Measurements from ENCODE around the gene RTP2.

Gene RTP2

DNA sequence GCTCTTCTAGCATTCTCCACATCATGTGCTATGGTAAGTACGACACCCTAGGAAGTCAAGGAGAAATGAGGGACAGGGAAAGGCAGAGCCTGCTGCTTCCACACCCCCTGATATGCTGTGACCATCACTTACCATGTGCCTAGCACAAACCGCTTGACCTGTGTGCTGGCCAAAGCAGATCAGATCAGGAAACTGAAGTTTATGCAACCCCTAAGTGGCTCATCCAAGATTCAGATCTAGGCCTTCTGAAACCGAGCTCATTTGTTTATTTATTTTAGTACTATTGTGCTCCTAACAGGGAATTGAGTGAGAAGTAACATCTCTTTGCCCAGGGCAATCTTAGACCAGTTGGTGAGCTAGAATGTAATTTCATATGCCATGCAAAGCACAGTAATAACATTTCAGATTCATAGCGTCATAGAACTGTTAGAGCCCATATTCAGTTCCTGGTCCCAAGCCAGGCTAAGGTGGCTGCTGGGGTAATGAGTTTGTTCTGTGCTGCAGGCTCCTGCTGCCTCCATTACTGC is at the start of gene RTP2:
TSS of gene RTP2 (minus strand) at position 51 of the 527 bp plus-strand sequence. CDS start 429 bp downstream, outside the sequence.
- DNase-seq (ENCODE audit: low spot score) (no peak), FAIRE-seq (no peak)

GRCh38 chr3:187750513-187751123 is 48.3 kb upstream of the RTP2 start:
- DNase-seq (ENCODE audit: low spot score): no peak
- no peak for FAIRE-seq

GRCh38 chr3:187750006-187750512 is 47.7 kb upstream of the RTP2 start:
- FAIRE-seq (no peak), DNase-seq (ENCODE audit: low spot score) (no peak)

DNA sequence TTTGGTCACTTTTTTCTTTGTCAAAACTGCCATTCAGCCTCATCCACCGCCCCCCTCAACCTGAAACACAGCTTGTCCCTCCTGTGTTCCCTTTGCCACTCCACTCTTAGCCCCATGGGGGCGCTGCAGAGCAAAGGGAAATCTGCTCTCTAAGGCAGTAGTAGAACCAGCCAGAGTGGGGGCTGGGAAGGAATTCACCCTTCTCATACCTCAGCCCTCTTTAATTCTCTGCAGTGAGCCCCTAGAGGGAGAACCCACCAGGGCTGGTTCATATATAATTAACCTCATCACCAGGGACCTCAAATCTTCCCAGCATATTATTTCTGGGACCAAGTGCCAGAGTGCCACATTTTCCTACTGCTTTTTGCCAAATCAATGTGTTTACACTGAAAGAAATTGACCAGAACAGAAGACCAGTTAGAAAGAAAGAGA is 45.7 kb upstream of the RTP2 start:
- DNase-seq (ENCODE audit: low spot score) (peak; percentile 75), FAIRE-seq (peak; percentile 48)

GRCh38 chr3:187747506-187747905 is 45.1 kb upstream of the RTP2 start:
- FAIRE-seq: no peak
- no peak for DNase-seq (ENCODE audit: low spot score)

DNA sequence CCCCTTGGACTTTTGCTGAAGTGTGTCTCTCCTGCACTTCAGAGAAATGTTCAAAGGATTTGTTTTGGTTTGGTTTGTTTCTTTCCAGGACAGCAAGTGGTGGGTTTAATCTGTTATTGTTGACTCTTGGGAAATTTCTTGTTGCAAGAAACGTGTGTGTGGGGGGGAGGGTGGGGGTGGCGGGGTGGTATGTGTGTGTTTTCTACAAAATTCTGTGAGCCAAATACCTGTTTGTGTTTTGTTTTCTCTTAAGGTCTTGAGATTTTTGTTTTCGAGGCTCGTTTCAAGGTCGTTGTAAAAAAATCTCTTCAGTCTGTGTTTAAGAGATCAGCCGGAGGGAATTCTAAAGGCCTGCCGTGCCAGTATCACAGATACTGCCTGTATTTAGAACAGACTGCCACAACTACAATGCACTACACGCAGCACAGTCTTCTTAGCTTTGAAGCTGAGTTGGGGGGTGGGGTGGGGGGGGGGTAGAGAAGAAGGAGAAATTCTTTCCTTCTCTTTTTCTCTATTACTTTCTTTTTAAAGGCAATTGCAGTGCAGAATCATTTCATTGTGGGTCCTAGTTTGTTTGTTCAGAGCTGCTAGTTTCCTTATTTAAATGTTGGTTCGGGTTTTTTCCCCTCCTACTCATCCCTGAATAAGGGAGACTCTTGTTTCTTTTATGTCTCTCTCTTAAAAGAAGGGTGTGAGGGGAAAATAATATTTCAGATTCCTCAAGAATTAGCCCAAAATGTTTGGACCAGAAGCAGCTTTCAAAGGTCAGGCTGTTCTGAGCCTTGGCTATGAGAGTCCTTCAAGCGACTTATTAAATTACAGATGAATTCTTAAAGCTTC is 44.3 kb upstream of the RTP2 start:
- FAIRE-seq (no peak), DNase-seq (ENCODE audit: low spot score) (no peak)

GRCh38 chr3:187746059-187746441 is 43.7 kb upstream of the RTP2 start:
- FAIRE-seq (no peak), DNase-seq (ENCODE audit: low spot score) (no peak)

DNA sequence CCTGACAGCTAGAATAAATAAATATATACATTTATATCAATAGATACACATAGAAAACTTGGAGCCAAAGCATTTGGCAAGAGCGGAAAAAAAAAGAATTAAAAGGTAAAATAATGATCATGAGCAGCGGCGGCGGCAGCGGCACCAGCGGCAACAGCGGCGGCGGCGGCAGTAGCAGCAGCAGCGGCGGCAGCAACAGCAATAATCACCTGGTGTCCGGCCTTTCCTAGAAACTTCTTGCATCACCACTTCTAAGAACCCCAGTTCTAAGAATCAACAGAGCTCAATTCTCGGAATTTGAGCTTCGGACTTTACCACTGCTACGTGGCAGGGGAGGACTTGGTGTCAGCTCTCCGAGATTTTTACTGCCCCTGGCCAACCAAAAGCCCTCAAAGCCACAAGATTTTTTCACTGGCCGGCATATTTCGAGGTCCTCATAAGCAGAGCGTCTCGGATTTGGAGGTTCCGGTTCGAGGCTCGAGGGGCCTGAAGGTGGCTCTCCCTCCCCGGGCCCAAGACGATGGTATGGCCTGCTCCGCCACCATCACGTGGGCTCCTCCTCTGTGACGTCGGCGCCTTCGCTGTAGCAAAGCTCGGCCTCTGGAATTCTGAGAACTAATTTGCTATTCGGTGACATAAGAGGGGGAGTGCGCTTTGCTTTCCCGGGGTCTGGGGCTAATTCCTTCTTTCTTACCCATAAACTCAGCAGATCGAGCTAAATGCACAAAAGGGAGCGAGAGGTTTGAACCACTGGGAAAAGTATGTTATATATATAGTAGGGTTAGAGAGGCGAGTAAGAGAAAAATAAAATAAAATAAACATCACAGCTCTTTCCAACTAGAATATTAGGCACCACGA is 43.1 kb upstream of the RTP2 start, which contains the start of gene BCL6:
TSS of gene BCL6 (minus strand) at position 268 of the 858 bp plus-strand sequence. CDS start 11,775 bp downstream, outside the sequence.
- FAIRE-seq (no peak), DNase-seq (ENCODE audit: low spot score) (peak; percentile 90)

DNA sequence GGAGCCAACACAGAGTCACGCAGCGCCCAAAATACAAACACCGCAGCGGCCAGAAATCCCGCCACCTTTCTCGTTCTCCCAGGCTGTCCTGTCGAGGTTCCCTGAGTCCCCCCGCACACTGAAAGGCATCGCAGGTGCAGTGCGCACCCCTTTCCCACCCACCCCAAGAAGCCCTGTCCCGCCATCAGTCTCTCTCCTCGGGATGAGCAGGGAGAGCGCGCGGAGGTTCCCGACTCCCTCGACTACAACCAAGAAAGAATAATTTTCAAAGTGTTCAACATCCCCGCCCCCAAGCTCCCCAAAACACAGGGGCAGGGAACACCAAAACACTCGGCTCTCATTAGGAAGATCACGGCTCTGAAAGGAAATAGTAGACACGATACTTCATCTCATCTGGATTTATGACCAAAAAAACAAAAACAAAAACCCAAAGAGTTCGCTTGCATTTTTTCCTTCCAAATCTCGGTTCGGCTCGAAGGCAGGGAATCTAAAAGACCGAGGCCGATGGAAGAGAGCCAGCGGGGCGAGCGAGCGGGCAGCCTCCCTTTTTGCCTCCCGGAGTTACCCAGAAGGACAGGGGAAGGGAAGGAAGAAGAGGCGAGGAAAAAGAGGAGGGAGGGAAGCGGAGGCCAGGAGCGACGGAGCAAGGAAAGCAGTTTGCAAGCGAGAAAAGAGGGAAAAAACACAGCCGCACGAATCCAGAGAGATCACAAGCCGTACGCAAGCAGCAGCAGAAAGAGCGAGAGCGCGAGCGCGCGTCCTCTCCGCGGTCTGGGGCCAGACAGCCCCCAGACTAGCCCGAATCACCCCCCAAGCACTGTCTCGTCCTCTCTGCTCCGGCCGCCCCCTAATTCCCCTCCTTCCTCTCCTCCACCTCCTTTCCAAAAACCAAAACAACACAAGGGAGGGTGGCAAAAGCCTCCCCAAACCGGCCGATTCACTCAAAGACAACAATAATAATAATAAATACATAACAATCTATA is 42.1 kb upstream of the RTP2 start:
- DNase-seq (ENCODE audit: low spot score) (no peak), FAIRE-seq (no peak)

DNA sequence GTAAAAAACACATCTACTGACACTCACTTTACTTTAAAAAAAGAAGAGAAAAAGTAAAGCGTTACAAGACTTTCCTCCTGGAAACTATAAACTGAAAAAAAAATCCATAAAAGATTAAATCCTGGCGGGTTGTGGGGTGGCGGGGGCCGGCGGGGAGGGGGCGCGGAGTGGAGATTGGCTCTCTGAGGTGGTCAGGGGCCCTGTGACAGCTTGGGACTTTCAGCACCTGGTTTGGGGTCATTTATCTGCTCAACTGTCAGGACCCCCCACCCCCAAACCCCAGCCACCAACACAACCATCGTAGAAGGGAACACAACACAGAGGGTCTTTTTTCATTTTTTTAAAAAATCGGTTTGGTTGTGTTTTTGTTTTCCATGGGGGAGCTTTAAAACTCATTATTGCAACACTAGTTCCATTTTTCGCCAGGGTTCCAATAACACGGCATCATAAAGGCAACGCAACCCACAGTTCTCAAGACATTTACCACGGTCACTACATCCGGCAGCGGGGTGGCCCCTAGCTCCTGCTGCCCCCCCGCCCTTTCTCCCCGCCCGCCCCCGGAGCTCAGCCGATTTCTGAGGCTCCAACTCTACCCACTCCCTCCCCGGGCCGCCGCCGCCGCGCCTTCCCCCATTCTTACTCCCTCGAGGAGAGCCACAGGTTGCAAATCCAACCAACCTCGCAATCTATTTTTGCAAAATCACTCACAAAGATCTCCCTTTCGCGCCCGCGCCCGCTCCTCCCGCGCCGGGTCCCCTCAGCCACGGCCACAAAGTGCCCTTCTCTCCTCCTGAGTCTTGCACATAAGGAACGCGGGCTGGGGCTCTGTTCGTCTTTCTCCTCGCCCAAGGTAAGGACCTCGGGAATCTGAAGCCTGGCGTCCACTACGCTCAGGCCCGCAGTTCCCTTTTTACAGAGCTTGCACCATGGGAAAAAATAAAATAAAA is 41.1 kb upstream of the RTP2 start:
- FAIRE-seq (no peak), DNase-seq (ENCODE audit: low spot score) (no peak)

- DNase-seq (ENCODE audit: low spot score) (no peak), FAIRE-seq (no peak)
Measured at GRCh38 chr3:187742351-187743171, 40.2 kb upstream of the RTP2 start.

GRCh38 chr3:187741403-187742350 is 39.3 kb upstream of the RTP2 start:
- DNase-seq (ENCODE audit: low spot score): peak; percentile 49
- no peak for FAIRE-seq

- peak; percentile 57 for DNase-seq (ENCODE audit: low spot score)
- FAIRE-seq: no peak
Measured at GRCh38 chr3:187740421-187741399, 38.4 kb upstream of the RTP2 start.

DNA sequence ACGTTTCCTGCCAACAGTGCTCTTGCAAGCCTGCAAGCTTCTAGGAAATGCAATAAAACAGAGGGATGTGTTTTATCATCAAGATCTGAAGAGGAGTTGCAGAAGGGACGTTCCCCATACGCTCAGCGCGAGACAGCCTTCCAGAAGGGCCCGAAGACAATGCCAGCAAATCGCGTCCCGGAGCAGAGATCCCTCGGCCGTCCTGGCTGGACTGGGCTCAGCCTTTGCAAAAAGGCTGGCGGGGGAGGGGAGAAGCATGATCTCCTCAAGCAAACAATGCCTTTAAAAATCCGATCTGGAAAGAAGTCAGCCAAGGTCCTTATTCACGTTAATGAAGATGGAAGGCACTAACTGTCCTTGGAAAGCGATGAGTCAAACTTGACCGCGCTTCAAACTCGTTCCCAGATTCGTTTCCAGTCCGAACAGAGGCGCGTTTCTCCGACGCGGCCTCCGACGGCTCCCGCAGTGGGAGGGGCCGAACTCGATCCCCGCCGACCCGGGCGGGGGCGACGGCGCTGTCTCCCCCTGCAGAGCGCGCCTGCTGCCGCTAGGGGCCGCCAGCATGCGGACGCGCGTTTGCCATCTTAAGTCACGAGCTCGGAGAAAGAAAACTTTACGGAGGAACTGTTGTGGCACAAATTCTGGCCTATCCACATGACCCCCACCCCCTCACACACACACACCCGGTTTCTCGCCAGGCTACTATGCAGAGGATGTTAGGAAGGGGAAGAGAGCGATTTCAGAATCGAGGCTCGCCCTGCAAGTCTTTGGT is 37.4 kb upstream of the RTP2 start:
- FAIRE-seq (peak; percentile 69), DNase-seq (ENCODE audit: low spot score) (peak; percentile 82)

GRCh38 chr3:187739094-187739560 is 36.8 kb upstream of the RTP2 start:
- no peak for DNase-seq (ENCODE audit: low spot score)
- no peak for FAIRE-seq

Data from urothelium cell line (cell line).